T-helper 1 cell (primary cell): Measurements from ENCODE around the gene ARMC6.
A peak's percentile ranks its signal among the peaks of the same experiment; 100 is the strongest.

ENCODE experiments used
- DNase-seq, 5 donors: peaks; one replicate each; pipeline ENCODE4 v3.0.0-alpha.2; 2012 to 2020

ARMC6 gene

DNA sequence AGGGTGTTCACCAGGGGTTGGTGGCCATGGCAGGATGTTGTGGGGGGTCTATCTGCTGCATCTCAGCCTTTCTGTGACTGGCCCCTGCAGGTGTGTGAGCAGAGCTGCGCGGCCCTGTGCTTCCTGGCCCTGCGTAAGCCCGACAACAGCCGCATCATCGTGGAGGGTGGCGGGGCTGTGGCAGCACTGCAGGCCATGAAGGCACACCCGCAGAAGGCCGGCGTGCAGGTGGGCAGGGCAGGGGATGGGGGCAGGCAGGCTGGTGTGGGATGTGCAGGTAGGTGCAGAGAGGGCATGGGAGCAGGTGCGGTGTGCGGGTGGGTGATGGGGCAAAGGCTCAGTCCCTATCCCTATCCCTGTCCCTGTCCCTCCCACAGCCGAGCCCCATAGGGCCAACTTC lies 22.3 kb downstream of the ARMC6 start:
- DNase-seq = no peak

DNA sequence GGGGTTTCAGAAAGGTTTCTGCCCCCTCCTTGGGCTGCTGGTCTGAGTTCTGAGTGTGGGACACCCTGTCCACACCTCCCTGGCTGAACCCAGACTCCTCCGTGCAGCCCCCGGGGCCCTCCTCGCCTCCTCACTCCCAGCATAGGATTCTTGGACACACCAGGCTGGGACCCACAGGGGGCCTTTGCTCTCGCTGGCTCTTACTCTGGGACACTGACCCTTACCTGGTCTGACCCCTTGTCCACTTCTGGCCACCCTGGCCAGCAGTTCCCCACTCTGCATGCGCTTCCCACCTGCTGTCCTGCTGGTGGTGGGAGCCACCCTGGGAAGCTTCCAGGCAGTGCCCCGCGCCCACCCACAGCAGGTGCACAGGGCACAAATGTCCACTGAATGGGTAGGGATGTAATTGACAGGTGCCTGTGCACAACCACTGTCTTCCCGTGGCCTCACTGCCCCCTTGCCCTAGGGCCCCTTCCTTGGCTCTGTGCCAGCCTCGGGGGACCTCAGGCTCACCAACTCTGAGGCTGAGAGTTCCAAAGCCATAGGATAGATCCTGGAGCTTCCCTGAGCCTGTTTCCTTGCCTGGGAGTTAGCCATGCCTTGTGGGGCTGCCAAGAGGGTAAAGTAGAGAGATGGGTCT lies 23.4 kb downstream of the ARMC6 start:
- no peak for DNase-seq

DNA sequence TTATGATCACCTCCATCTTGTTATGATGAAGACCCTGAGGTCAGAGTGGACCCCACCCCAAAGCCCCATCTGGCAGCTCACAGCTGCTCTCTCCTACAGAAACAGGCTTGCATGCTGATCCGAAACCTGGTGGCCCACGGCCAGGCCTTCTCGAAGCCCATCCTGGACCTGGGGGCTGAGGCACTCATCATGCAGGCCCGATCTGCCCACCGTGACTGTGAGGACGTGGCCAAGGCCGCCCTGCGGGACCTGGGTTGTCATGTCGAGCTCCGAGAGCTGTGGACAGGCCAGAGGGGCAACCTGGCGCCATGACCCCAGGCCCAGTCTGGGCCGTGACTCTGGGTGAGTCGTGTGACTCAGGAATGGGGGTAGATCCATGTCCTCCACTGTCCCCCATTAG lies 23.9 kb downstream of the ARMC6 start:
- DNase-seq = no peak

DNA sequence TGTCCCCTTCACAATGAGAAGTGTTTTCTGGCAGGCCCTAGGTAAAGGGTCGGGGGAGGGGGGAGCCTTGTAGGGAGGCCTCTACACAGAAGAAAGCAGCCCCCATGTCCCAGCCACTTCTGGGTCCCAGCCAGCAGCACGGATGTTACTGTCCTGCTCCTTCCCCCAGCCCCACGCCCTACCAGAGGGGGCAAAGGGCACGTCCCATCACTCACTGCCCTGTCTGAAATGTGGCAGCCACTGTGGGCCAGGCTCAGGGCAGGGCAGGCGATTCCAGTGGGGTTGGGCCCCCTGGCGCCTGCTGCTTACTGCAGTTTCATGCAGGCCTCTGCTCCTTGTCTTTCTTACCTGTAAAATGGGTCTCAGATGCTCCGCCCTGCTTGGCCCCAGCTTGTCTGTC lies 24.3 kb downstream of the ARMC6 start:
- DNase-seq = no peak

DNA sequence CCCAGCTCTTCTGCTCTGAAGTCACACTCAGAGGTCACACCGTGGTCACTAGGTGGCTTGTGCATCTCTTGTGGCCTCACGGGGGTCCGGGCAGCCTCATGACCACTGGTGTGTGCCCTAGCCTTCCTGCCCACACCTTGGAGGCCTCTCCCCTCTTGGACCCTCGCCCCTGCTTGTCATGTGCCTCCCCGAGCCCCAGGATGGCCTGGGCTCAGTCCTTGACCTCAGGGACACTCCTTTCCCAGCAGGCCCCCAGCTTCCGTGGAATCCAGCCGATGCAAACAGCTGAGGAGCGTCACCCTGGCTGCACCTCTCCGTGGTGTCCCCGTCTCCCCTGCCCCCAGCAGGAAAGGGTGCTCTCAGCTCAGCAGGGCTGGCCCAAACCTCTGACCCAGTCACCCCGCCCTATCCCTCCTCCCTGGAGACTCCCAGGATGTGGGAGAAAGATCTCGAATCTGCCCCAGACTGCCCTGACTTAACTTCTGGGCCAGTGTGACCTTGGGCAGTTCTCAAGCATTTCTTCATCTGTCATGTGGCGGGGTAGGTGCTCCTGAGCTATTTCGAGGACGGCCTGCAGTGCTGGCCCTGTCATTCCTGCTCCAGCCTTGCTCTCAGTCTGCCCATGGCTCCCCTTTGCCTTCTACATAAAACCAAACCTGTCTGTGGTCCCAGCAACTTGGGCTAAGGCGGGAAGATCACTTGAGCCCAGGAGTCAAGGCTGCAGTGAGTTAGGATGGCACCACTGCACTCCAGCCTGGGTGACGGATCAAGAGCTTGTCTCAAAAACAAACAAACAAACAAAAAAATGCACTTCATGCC lies 25.8 kb downstream of the ARMC6 start:
- no peak for DNase-seq

DNA sequence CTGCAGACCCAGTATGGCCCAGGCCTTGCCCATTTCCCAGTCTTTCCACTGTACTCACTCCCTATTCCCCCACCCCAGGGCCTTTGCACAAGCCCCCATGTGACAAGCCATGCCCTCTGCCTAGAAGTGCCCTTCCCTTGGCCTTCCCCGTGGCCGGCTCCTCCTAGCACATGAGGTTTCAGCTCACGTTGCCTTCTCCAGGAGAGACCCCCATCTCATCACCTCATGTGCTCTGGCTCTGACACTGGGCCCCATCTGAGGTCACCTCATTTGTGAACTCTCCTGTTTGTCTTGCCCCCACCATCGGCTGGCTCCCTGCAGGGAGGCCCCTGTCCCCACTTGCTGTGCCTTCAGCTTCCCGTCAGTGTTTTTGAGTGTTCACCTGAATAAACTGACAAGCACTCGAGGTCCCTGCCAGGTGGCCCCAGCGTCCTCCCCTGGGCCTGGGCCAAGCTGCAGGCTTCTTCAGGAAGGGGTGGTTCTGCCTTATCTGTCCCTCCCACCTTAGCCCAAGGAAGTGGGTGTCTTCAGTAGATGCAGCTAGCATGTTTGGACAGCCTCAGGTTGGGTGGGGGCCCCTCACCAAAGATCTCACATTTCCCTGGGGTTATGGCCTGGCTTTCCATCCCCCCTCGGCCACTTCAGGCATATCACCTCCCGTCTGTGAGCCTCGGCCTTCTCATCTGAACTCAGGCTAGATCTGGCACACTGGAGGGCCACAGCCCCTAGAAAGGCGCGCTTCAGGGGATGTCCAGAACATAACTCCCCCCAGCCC lies 26.6 kb downstream of the ARMC6 start:
- no peak for DNase-seq

DNA sequence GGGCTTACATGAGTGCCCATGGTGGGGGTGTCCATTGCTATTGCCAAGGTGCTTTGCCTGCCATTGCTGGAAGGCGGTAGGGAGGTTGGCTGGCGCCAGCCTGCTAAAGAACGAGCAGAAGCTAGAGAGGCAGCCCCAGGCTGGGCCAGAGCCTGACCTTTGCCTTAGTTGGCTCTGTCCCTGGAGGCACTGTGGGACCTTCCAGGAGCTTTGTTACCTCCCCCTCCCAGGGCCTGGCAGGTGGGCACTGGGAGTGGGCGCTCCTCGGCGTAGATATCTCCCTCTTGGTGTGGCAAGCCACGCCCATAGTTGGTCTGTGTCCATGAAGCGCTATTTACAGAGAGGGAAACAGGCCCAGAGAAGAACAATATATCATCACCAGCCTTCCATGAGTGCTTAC lies 28.1 kb downstream of the ARMC6 start:
- no peak for DNase-seq

DNA sequence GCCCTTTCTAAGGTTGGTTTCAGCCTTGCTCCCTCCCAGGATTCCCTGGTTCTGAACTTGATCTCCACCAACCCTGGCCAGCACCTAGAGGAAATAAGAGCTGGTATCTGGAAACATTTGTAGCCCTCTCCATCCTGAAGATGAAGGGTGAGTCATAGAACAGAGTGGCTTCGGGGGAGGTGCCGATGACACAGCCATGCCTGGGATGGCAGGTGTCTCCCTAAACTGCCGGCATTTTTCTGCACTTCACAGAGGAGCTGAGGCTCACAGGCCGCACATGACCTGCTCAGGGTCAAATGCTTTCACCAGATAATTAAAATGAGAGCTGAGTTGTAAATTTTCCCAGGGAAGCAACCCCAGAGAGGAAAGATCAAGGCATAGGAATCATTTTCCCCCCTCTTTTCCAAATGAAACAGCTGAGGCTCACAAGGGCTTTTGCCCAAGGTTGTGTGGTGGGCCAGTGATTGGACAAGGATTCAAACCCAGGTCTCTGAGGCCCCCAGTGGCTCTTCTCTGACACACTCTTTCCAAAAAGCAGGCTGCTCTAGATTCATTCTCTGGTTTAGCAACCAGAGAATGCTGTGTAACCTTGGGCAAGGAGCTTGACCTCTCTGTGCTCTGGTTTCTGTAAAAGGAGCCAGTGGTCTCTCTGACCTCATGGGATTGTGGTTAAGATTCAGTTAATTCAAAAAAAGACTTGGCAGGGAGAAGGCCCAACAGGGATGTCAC lies 29.2 kb downstream of the ARMC6 start:
- DNase-seq = no peak

DNA sequence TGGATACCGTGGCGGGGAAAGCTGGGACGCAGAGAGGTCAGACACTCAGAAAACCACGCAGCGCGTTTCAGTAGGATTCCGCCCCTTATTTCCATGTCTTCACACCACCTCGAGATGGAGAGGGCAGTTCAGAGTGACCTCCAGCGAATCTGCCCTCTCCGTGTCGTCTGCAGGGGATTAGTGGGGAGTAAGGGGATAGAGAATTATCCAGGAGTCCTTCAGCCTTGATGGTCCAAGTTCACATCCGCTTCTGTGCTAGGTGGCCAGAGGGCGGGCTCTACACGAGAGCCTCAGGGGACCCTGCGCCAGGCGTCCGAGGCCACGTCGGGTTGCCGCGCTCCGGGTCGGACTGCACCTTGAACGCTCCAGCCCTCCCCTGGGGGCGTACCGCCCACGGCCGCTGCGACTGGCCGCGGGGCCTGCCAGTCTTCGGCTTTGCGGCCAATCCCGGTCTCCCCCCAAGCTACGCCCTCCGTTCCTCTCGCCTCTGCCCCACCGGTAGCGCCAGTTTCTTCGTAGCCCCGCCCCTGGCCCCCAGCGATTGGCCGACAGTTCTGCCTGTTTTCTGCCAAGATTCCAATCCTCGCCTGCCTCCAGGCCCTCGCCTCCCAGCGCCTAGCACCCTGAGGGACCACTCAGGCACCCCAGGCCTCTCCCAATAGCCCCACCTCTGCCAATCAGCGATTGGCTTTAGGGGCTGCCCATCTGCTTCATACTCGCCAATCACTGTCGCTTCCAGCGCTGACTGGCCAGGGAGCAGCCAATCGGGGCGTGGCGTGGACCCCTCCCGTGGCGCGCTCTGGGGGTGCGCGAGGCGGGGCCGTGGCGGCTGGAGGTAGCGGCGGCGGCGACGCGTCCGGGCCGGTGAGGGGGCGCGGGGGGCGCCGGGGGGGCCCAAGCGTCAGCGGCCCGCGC lies 30.0 kb downstream of the ARMC6 start, which contains the start of gene SLC25A42:
Gene SLC25A42 (plus strand): TSS at position 812 of the 915 bp plus-strand sequence. CDS start 32,131 bp downstream, outside the sequence.
- DNase-seq = peak; percentile 98 to 99 (median 99)

DNA sequence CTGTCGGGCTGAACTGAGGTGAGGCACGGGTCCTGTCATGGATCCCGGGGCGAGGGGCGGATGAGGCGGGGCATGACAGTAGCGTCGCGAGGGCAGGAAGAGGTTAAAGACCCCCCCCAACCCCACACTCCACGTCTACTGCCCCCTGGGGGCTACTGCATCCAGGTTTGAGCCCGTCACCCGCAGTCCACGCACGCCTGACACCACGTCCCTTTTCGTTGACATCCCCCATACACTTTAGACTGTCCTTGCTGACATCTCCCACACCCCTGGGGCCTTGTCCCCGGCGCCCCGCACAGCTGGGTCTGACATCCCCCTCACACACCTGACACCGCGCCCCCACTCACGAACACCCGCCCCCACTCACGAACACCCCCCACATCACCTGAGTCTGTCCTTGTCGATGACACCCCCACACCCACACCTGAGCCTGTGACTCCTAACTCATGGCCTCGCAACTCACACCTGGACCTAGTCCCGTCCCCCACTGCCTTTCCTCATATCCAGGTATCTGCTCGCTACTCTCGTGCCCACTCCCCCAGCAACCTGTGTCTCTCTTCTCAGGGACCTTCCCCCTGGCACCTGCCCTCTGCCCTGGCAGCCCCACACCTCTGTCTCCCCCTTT lies 30.8 kb downstream of the ARMC6 start:
- DNase-seq = no peak

DNA sequence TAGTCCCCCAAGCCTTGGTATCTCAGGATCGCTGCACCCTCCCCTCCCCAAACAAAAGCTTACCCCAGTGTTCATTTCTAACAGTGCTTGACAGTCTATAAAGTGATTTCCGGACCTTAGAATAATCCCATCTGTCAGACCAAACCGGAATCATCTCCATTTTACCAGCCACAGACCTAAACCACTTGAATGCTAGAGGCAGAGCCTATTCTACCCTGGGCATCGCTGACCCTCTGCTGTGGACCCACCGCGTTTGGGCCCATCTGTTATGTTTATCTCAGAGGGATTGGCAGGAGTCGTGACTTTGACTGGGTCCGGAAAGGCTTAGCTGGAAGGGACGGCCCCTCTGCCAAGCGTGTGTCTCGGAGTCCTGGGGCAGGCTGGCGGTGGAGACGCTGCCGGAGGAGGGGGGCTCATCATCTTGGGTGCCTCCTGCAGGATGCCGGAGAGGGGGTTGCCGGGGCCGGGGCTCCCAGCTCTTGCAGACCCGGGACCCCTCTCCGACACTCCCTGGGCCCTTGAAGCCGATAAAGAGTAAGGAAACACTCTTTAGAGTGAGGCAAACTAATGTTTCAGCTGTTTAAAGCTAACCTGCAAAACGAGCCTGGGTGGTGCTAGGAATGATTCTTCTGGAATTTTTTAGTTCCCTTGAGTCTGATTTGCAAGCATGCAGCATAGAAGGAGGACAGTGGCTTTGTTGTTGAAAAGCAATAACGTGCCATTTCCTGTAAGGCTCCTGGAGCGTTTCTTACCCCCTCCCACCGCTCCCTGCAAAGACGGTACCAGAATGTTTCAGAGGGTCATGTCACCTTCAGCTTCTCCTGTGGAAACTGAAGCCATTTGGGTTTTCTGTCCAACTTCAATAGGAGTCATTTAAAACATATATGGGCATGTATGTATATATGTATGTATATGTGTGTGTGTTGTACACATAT lies 31.7 kb downstream of the ARMC6 start:
- peak in 2 of 5 donors; percentile 8 to 20 for DNase-seq

DNA sequence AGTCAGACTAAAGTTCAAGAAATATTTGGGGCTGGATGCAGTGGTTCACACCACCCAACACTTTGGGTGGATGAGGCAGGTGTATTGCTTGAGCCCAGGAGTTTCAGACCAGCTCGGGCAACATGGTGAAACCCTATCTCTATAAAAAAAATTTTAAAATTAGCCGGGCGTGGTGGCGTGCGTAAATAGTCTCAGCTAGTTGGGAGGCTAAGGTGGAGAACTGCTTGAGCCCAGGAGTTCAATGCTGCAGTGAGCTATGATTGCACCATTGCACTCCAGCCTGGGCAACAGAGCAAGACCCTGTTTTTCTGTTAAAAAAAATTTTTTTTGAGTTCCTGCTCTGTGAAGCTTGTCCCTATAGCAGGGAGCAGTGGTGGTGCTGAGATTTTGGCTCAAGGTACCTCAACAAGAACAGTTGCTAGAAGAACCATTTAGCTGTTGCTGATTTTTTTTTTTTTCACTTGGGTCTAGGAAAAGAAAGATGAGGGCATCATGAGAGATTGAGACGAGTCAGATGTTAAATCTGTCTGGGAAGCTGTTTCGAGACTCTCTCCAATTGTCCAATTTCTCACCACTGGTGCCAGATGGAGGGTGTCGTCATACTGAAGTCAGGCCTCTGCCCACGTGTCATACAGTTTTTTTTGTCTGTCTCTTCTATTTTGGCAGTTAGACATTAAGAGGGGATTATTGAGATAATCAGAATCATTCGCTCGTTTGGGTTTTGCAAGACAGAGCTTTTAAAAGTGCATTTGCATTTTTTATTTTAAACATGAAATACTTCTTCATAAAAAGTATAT lies 34.1 kb downstream of the ARMC6 start:
- DNase-seq = no peak

DNA sequence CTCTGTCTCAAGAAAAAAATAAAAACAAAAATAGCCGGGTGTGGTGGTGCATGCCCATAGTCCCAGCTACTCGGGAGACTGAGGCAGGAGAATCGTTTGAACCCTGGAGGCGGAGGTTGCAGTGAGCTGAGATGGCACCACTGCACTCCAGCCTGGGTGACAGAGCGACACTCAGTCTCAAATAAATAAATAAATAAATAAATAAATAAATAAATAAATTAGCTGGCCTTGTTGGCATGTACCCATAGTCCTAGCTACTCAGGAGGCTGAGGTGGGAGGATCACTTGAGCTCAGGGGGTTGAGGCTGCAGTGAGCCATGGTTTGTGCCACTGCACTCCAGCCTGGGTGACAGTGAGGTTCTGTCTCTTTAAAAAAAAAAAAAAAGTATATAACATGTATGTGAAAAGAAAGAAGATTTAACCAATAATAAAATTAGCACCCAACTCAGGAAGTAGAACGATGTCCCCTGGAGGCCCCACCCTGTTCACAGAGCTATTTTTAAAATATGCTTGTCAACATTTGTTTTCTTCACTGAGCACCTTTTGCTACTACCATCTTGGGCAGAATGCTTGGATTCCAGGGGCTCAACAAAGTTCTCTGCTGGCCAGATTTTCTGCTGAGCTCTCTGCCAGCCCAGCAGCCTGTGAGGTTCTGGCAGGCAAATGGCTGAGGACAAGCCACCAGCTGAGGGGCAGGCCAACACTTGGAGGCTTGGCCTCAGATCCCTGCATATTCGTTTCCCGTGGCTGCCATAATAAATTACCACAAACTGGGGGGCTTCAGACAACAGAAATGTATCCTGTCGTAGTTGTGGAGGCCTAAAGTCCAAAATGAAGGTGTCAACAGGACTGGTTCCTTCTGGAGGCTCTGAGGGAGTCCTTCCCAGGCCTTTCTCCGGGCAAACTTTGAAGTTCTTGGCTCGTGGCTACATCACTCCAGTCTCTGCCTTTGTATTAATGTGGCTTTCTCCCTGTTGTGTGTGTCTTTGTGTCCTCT lies 35.6 kb downstream of the ARMC6 start:
- no peak for DNase-seq

DNA sequence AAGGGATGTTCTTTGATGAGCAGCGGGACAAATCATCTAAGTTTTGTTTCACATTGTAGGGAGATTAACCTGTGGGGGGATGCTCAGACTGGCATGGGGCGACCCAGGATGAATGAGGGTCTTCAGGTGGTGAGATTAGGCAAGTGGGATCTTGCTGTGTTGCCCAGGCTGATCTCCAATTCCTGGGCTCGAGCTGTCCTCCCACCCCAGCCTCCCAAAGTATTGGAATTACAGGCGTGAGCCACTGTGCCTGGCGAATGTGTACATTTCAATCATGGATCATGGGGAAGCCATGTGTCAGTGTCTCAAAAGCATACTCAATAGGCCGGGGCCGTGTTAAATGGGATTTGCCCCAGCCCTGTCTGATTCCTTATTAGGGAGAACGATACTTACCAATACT lies 38.5 kb downstream of the ARMC6 start:
- DNase-seq = no peak

DNA sequence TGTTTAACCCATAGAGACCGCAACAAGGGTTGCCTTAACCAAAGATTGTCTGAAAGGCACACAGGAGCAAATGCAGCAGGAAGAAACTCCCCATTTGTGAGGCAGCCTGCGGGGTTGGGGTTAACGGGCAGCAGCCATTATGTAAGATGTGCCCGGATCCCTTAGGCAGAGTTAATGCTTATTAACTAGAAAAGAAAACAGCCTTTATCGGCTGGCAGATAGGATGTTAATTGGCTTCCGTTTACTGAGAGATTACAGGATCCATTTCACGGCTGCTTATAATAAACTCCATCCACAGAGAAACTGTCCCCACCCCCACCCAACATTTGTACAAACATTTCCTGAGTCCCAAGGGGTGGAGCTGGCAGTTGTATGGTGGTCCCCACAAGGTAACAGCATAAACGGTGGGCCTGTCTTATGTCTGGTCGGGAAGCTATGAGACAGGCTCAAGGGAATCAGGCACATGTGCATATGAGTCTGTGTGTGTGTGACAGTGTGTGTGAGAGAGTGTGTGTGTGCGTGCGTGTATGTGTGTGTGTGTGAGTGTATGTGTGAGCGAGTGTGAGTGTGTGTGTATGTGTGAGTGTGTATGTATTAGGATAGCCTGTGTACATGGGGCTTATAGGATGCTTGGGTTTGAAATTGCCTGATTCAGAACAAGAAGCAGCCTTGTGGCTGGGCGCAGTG lies 40.9 kb downstream of the ARMC6 start:
- DNase-seq = no peak

DNA sequence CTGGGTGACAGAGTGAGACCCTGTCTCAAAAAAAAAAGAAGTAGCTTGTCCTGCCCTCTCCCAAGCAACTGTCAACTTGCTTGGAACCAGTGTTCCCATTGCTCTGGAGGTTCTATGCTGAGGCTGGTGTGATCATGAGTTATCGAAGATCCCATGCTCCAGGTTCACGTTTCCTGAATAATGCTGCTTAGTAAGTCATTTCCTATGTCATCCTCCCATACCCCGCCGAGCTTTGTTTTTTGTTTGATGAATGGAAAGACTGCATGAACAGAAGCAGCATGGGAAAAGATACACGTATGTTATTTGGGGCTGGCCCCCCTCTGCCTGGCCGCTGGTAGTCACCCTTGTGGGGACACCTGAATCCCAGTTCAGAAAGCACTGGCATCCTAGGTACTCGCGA lies 41.7 kb downstream of the ARMC6 start:
- DNase-seq = no peak

DNA sequence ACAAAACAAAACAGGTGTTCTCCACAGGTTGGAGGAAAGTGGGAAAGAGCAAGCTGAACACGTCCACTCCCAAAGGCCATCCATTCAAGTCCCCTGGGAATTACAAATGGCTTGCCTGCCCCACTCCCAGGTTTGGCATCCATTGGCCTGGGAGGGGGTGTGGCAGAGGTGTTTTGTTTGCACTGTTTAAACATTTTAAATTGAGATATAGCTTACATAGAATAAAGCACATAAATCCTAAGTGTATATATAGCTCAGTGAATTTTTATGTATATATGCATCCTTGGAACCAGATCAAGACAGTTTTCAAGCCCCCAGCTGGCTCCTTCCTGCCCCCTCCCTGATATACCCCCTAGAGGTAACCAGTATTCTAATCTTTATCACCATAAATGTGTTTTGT lies 43.1 kb downstream of the ARMC6 start:
- DNase-seq = no peak
